K562 (cell line): ENCODE data around the gene MGAM2. TPM values are rescaled to one million over a fixed set of nuclear protein-coding genes. Genes with fewer than 3 reads are reported as not detected.

ENCODE experiments used
- ATAC-seq: fragments of 200-7000 bp; cut with Tn5 transposase; 3 replicates; pipeline ENCODE4 v1.9.1; 2020; ENCODE audit warnings: moderate library complexity
- BruUV-seq: library from RNA; stranded (reverse); fragments of 400-500 nt; replicated peaks from 2 replicates; lab custom pipeline; 2021; lab: Mats Ljungman, UMichigan
- CTCF ChIA-PET: fragments of 300-600 bp; formaldehyde crosslinking; extraction: SDS; loops from one replicate; lab custom pipeline; 2021; ENCODE audit warnings: low intra/inter-chr PET ratio; lab: Yijun Ruan, JAX
- POLR2A ChIA-PET: fragments of 300-600, 350-650 bp; sonication (Branson Sonifier 250); formaldehyde crosslinking; extraction: SDS; loops from one replicate; lab custom pipeline; 2021; ENCODE audit warnings: antibody characterized with exemption, inconsistent platforms; lab: Yijun Ruan, JAX
- DNase-seq, 4 experiments: peaks; one replicate each; pipeline versions ENCODE4 v3.0.0 to v3.0.0-alpha.2; 2011 to 2018; ENCODE audit warnings: low spot score in 3 of 4, mixed read lengths in 3 of 4; ENCODE audit errors: extremely low read depth in 1 of 4
- FAIRE-seq: peaks from 2 replicates; lab custom pipeline; 2011; peaks lifted over from hg19 to GRCh38; lab: Jason Lieb, UNC
- H2AFZ ChIP-seq: 2 replicates; pipeline ENCODE4 v1.6.0; 2011; ENCODE audit warnings: low read depth, low read length, control low read depth, inconsistent platforms
- H3K27ac ChIP-seq: fragments of 200-600 bp; 3 replicates; pipeline ENCODE4 v1.8.0; 2011; ENCODE audit warnings: low read depth, mild to moderate bottlenecking, control low read depth, inconsistent platforms, low read length, moderate library complexity, mixed read lengths; ENCODE audit errors: extremely low read depth
- H3K27me3 ChIP-seq, 2 experiments: fragments of 300-600 bp in 1 of 2; 2 replicates in 1 of 2; 3 replicates in 1 of 2; pipeline versions ENCODE4 v1.6.0 to v1.8.0; 2011; ENCODE audit warnings: inconsistent platforms in 2 of 2, low read length in 2 of 2, mild to moderate bottlenecking in 1 of 2, mixed read lengths in 1 of 2, moderate library complexity in 1 of 2; ENCODE audit not compliant: control insufficient read depth in 2 of 2, insufficient read depth in 2 of 2
- H3K36me3 ChIP-seq: fragments of 300-600 bp; 3 replicates; pipeline ENCODE4 v1.8.0; 2011; ENCODE audit warnings: mild to moderate bottlenecking, low read length, inconsistent platforms; ENCODE audit not compliant: control insufficient read depth, insufficient read depth
- H3K4me1 ChIP-seq, 2 experiments: fragments of 200-600 bp in 1 of 2; replicated peaks in 1 of 2; 2 replicates in 1 of 2; 3 replicates in 1 of 2; pipeline versions ENCODE4 v1.5.1 to v1.8.0; 2011; ENCODE audit warnings: inconsistent platforms in 2 of 2, low read length in 2 of 2, mild to moderate bottlenecking in 1 of 2, mixed read lengths in 1 of 2, moderate library complexity in 1 of 2; ENCODE audit not compliant: control insufficient read depth in 2 of 2, insufficient read depth in 2 of 2
- H3K4me2 ChIP-seq: 2 replicates; pipeline ENCODE4 v1.6.1; 2011; ENCODE audit warnings: low read length, control low read depth, inconsistent platforms, mixed read lengths; ENCODE audit not compliant: insufficient read depth
- H3K4me3 ChIP-seq: fragments of 200-600 bp; sonication (generic), shearing (Covaris generic); 2 replicates; pipeline ENCODE4 v1.5.1; 2016; ENCODE audit warnings: control low read depth, inconsistent platforms
- H3K79me2 ChIP-seq: fragments of 200-600 bp; 3 replicates; pipeline ENCODE4 v1.8.0; 2011; ENCODE audit warnings: low read length, inconsistent platforms; ENCODE audit not compliant: control insufficient read depth, insufficient read depth
- H3K9ac ChIP-seq, 2 experiments: 2 replicates each; pipeline versions ENCODE4 v1.6.0 to v1.6.1; 2011; ENCODE audit warnings: low read depth in 2 of 2, low read length in 2 of 2, control low read depth in 1 of 2, inconsistent platforms in 1 of 2, mild to moderate bottlenecking in 1 of 2, mixed read lengths in 1 of 2; ENCODE audit not compliant: insufficient read depth in 1 of 2
- H3K9me1 ChIP-seq: one replicate; pipeline ENCODE4 v1.6.0; 2011; ENCODE audit warnings: inconsistent platforms, mild to moderate bottlenecking, low read length, moderate library complexity; ENCODE audit not compliant: control insufficient read depth, insufficient read depth
- H3K9me3 ChIP-seq: replicated peaks from 2 replicates; pipeline ENCODE4 v1.5.1; 2011; ENCODE audit warnings: low read depth, low read length, inconsistent platforms; ENCODE audit not compliant: control insufficient read depth, insufficient read depth
- H4K20me1 ChIP-seq: replicated peaks from 2 replicates; pipeline ENCODE4 v1.6.1; 2011; ENCODE audit warnings: low read length, inconsistent platforms, mixed read lengths; ENCODE audit not compliant: control insufficient read depth, insufficient read depth
- CBX5 ChIP-seq: IDR thresholded peaks from 2 replicates; pipeline ENCODE4 v1.6.1; 2014; ENCODE audit warnings: low read depth, borderline replicate concordance
- CHCHD3 ChIP-seq: fragments of 250-450 bp; sonication (Bioruptor Pico); IDR thresholded peaks from 2 replicates; pipeline ENCODE4 v2.1.2; 2022; ENCODE audit warnings: mild to moderate bottlenecking
- EHMT2 ChIP-seq: fragments of 450-650 bp; IDR thresholded peaks from 2 replicates; pipeline ENCODE4 v1.6.1; 2018; ENCODE audit warnings: antibody characterized with exemption
- MCM5 ChIP-seq: fragments of 450-650 bp; IDR thresholded peaks from 2 replicates; pipeline ENCODE4 v1.6.1; 2016; ENCODE audit warnings: low read depth
- REST ChIP-seq, 2 experiments: fragments of 450-650 bp; formaldehyde crosslinking in 1 of 2; IDR thresholded peaks; 2 replicates each; pipeline versions ENCODE4 v1.4.0 to v1.6.1; 2014 to 2020; ENCODE audit warnings: mild to moderate bottlenecking in 2 of 2, borderline replicate concordance in 1 of 2, low read depth in 1 of 2
- SMARCC2 ChIP-seq: fragments of 450-650 bp; IDR thresholded peaks from 2 replicates; pipeline ENCODE4 v1.6.1; 2017; ENCODE audit warnings: antibody characterized with exemption, moderate library complexity, mild to moderate bottlenecking, low read depth
- ZMIZ1 ChIP-seq, 2 experiments: fragments of 150-350 bp in 1 of 2; IDR thresholded peaks; 2 replicates each; pipeline ENCODE4 v1.6.1; 2012 to 2016; ENCODE audit warnings: low read depth in 2 of 2, low read length in 2 of 2, mild to moderate bottlenecking in 1 of 2, moderate library complexity in 1 of 2
- WGBS: fragments of 100-300 bp; shearing (Covaris generic); methylation state at CpG from one replicate; pipeline ENCODE4 v1.1.6; 2016; ENCODE audit warnings: low coverage, mixed read lengths; ENCODE audit not compliant: insufficient coverage; ENCODE audit errors: missing lambda C conversion rate; 5-methylcytosine and 5-hydroxymethylcytosine counted together
- in situ Hi-C: fragments of 300-500 bp; cut with MboI; formaldehyde crosslinking; loops from 4 replicates; pipeline ENCODE4 v1.15.0; 2018; ENCODE audit warnings: inconsistent platforms, mixed read lengths
- intact Hi-C: fragments of 100-400 bp; cut with micrococcal nuclease; formaldehyde crosslinking; loops from 2 replicates; pipeline ENCODE4 v1.14.2; 2022
- polyA plus RNA-seq, 8 experiments: library from polyadenylated mRNA; depleted of rRNA in 4 of 8; stranded (reverse) in 5 of 8; unstranded in 3 of 8; fragments of >200 nt; fragmentation: Nextera tagmentation in 2 of 8; fragmentation: Illumina TruSeq in 1 of 8; extraction: Ambion mirVana in 2 of 8; extraction: Trizol in 1 of 8; gene quantifications; 2 replicates each; pipeline versions ENCODE4 v1.2.1 to v1.2.3, GENCODE V29; 2011 to 2014; ENCODE audit warnings: inconsistent platforms in 1 of 8, missing spikeins in 1 of 8
- total RNA-seq, 7 experiments: library from RNA; depleted of rRNA in 6 of 7; stranded (reverse); fragments of >200 nt in 6 of 7; fragmentation: Illumina TruSeq in 2 of 7; extraction: Trizol in 2 of 7; gene quantifications; 2 replicates each; pipeline versions ENCODE4 v1.2.1 to v1.2.3, GENCODE V29; 2011 to 2021; ENCODE audit warnings: low replicate concordance in 1 of 7

Gene MGAM2
- total and polyA plus RNA-seq, 9 of the 15 experiments (the other 6 are each of a cell fraction or from before 2014, with no cell fraction given): 0.03 TPM; not detected in 8

GRCh38 chr7:142161921-142162320 lies 50.4 kb downstream of the MGAM2 start (continued):
- no peak for TF ChIP-seq ZMIZ1 (IDR thresholded peaks at IDR 0.05; ENCODE audit: low read depth in 2 of 2, low read length in 2 of 2)

DNA sequence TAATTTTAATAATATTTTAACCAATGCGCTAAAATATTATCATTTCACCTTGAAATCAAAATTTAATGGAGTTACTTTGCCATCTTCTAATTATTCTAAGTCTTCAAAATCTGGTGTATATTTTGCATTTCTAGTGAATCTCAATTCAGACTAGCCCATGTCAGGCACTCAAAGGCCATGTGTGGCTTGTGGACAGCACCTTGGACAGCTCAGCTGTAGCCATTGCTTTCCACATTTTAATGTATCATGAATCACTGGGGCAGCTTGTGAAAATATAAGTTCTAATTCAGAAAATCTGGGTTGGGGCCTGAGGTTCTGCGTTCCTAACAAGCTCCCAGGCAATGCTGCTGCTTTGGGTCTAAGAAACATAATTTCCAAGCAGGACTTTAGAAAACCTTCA lies 57.2 kb downstream of the MGAM2 start:
- DNase-seq (no peak), FAIRE-seq (no peak), ATAC-seq (no peak)
- no peaks in the 10 kb centered on the region for H4K20me1 ChIP-seq
- H3K9ac ChIP-seq: no peak overlapping the region
- no peaks in the 10 kb centered on the region for H3K9me3 ChIP-seq
- no peaks in the 10 kb centered on the region for H3K36me3 ChIP-seq
- intact Hi-C loops (no loop called here), in situ Hi-C loops (no loop called here)
- H3K27ac ChIP-seq: no peak overlapping the region
- H3K4me2 ChIP-seq: no peak overlapping the region
- no TSS peak for BruUV-seq
- no peaks in the 10 kb centered on the region for H3K4me1 ChIP-seq
- TF ChIP-seq REST (IDR thresholded peaks at IDR 0.05; ENCODE audit: borderline replicate concordance) (peak; percentile 83), REST (CRISPR knock-in tag; IDR thresholded peaks at IDR 0.05; ENCODE audit: low read depth) (no peak), SMARCC2 (no peak), EHMT2 (0 out of 2 replicates have a peak, but pooled peaks have one; percentile 37), CHCHD3 (no peak), CBX5 (no peak), MCM5 (no peak)
- CTCF ChIA-PET: no interaction called here
- POLR2A ChIA-PET: no interaction called here
- no peaks in the 10 kb centered on the region for H3K27me3 ChIP-seq
- H3K79me2 ChIP-seq: no peaks in the 10 kb centered on the region
- no peak overlapping the region for H2AFZ ChIP-seq
- 2% methylated on average over 2 of the region's 2 CpGs for WGBS
- no peak overlapping the region for H3K4me3 ChIP-seq
- no peaks in the 10 kb centered on the region for H3K9me1 ChIP-seq
